Endodermal cell (in vitro differentiated cells): ENCODE results near the gene AWAT2. TPM values are rescaled to one million over a fixed set of nuclear protein-coding genes. Genes with fewer than 3 reads are reported as not detected.

Source experiments
- DNase-seq: peaks from one replicate; pipeline ENCODE4 v3.0.0-alpha.2; 2017
- H3K27ac ChIP-seq: 2 replicates; pipeline ENCODE4 v1.5.1; 2013; ENCODE audit warnings: mild to moderate bottlenecking, low read depth, low read length, moderate library complexity
- H3K27me3 ChIP-seq: 2 replicates; pipeline ENCODE4 v1.6.1; 2013; ENCODE audit warnings: mild to moderate bottlenecking, low read length, moderate library complexity; ENCODE audit not compliant: insufficient read depth, control insufficient read depth, poor library complexity, severe bottlenecking
- H3K36me3 ChIP-seq: 2 replicates; pipeline ENCODE4 v1.7.0; 2013; ENCODE audit warnings: mild to moderate bottlenecking, low read length, moderate library complexity; ENCODE audit not compliant: control insufficient read depth, insufficient read depth
- H3K4me1 ChIP-seq: one replicate; pipeline ENCODE4 v1.7.0; 2013; ENCODE audit warnings: low read length; ENCODE audit not compliant: control insufficient read depth, insufficient read depth
- H3K4me3 ChIP-seq: 2 replicates; pipeline ENCODE4 v1.5.1; 2013; ENCODE audit warnings: mild to moderate bottlenecking, low read length, moderate library complexity
- H3K9ac ChIP-seq: 2 replicates; pipeline ENCODE4 v1.6.1; 2013; ENCODE audit warnings: mild to moderate bottlenecking, low read length, moderate library complexity; ENCODE audit not compliant: poor library complexity, severe bottlenecking; ENCODE audit errors: extremely low read depth
- H3K9me3 ChIP-seq: 2 replicates; pipeline ENCODE4 v1.6.1; 2013; ENCODE audit warnings: mild to moderate bottlenecking, low read length, moderate library complexity; ENCODE audit not compliant: control insufficient read depth
- H3K27ac Mint-ChIP-seq: 2 replicates; pipeline ENCODE4 v1.8.0; 2020; ENCODE audit warnings: mixed read lengths
- H3K27me3 Mint-ChIP-seq: 2 replicates; pipeline ENCODE4 v1.8.0; 2021; ENCODE audit warnings: mild to moderate bottlenecking, mixed read lengths; ENCODE audit not compliant: insufficient read depth
- H3K36me3 Mint-ChIP-seq: 2 replicates; pipeline ENCODE4 v1.8.0; 2020; ENCODE audit warnings: low read depth, mixed read lengths
- H3K4me1 Mint-ChIP-seq: 2 replicates; pipeline ENCODE4 v1.8.0; 2020; ENCODE audit warnings: mixed read lengths
- H3K4me3 Mint-ChIP-seq: 2 replicates; pipeline ENCODE4 v1.8.0; 2020; ENCODE audit warnings: mild to moderate bottlenecking, moderate library complexity, mixed read lengths
- H3K9me3 Mint-ChIP-seq: 2 replicates; pipeline ENCODE4 v1.8.0; 2020; ENCODE audit warnings: mild to moderate bottlenecking, mixed read lengths
- CTCF ChIP-seq: fragments of 200-600 bp; sonication (generic); conservative IDR thresholded peaks from 2 replicates; pipeline ENCODE4 v1.5.0; 2021; ENCODE audit warnings: antibody characterized with exemption, mild to moderate bottlenecking
- WGBS, 2 experiments: methylation state at CpG; one replicate each; pipeline versions ENCODE4 v1.1.5 to v1.1.7; 2013; ENCODE audit warnings: missing lambda C conversion rate in 2 of 2, mixed read lengths in 1 of 2; ENCODE audit not compliant: insufficient coverage in 1 of 2, insufficient read length in 1 of 2; 5-methylcytosine and 5-hydroxymethylcytosine counted together
- total RNA-seq, 2 donors: library from RNA; stranded (reverse); fragmentation: NEBNext Ultra II Directional in 1 of 2; extraction: Animal tissue kit (Norgen Biotek cat#: 25700) in 1 of 2; gene quantifications; 2 replicates in 1 of 2; 3 replicates in 1 of 2; pipeline ENCODE4 v1.2.1, GENCODE V29; 2021

Gene AWAT2
- total RNA-seq, 2 donors from 2014 or later = not detected

DNA sequence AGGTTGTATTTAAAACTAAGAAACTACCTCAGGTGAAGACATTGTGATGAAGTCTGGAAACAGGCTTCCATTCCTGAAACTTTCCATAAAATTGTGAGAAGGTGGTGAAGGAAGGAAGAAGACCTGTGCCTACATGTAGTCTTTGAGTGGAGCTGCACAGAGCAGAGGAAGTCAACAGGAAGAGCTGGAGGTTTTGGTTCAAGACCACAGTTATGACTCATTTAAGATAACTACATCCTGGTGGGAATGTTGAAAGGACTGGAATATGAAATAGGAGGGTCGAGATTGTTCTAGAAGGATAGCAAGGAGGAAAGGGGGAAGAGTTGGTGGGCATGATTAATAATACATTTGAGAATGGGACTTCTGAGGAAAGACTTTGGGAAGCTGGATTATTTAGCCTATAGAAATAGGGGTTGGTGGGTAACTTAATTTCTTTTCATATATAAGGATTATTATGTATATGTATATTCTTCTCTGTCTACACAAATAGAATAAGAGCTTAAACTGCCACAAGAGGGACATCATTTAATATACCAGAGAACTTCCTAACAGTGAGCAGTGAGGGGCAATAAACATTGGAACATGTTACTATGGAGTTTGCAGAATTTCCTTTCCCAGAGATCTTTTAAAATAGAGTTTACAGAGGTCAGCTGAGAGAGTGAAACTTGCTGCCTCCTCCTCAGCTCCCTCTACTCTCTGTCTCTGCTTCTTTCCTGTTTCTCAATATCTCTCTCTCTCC, 23.5 kb downstream of the AWAT2 start:
- Histone ChIP-seq H3K9me3 (no peaks in the 10 kb centered on the region), H3K27ac (no peak overlapping the region), H3K4me1 (peaks cover 5% of the 10 kb centered on the region), H3K4me3 (no peak overlapping the region), H3K9ac (no peak overlapping the region), H3K36me3 (peaks cover 20% of the 10 kb centered on the region), H3K27me3 (no peaks in the 10 kb centered on the region)
- Mint-ChIP-seq H3K9me3 (peaks cover 46% of the 10 kb centered on the region), H3K27me3 (no peaks in the 10 kb centered on the region), H3K27ac (no peak overlapping the region), H3K4me3 (no peak overlapping the region), H3K4me1 (no peaks in the 10 kb centered on the region), H3K36me3 (peaks cover 8% of the 10 kb centered on the region)
- WGBS, 2 experiments = 100% methylated on average over 1 of the region's 1 CpG
- TF ChIP-seq CTCF = no peak
- no peak for DNase-seq

- Mint-ChIP-seq H3K27me3 (no peaks in the 10 kb centered on the region), H3K4me3 (no peak overlapping the region), H3K36me3 (peaks cover 8% of the 10 kb centered on the region), H3K9me3 (peaks cover 41% of the 10 kb centered on the region), H3K27ac (no peak overlapping the region), H3K4me1 (no peaks in the 10 kb centered on the region)
- H3K4me3 ChIP-seq = no peak overlapping the region
- H3K9me3 ChIP-seq = no peaks in the 10 kb centered on the region
- H3K27ac ChIP-seq = no peak overlapping the region
- WGBS, 2 experiments = 83 to 94% methylated on average over 1 of the region's 1 CpG
- TF ChIP-seq CTCF = no peak
- H3K27me3 ChIP-seq = no peaks in the 10 kb centered on the region
- peaks cover 5% of the 10 kb centered on the region for H3K4me1 ChIP-seq
- H3K36me3 ChIP-seq = peaks cover 13% of the 10 kb centered on the region
- DNase-seq = no peak
- no peak overlapping the region for H3K9ac ChIP-seq
Measured at GRCh38 chrX:70025464-70025863, 24.3 kb downstream of the AWAT2 start.

DNA sequence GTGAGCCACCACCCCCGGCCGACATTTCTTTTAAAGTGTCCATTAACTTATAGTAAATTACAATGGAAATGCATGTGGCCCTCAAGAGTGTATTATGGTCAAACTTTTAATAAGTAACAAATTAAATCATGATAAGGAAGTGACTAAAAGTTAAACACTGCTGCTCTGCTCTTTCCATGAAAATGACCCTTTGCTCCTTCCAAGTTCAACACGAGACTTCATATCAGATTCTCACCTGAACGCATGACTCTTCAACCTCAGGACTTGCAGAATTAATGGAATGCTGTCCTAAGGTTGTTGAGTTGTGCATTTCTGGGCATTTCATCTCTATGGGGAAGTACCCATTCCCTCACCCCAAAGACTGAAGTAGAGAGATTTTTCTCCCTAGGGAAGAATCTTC, 27.1 kb downstream of the AWAT2 start:
- TF ChIP-seq CTCF = no peak
- Mint-ChIP-seq H3K4me3 (no peak overlapping the region), H3K36me3 (peaks cover 8% of the 10 kb centered on the region), H3K9me3 (peaks cover 48% of the 10 kb centered on the region), H3K27me3 (no peaks in the 10 kb centered on the region), H3K4me1 (no peaks in the 10 kb centered on the region), H3K27ac (no peak overlapping the region)
- no peak overlapping the region for H3K27ac ChIP-seq
- no peaks in the 10 kb centered on the region for H3K4me1 ChIP-seq
- H3K27me3 ChIP-seq = no peaks in the 10 kb centered on the region
- no peak overlapping the region for H3K4me3 ChIP-seq
- peaks cover 6% of the 10 kb centered on the region for H3K9me3 ChIP-seq
- WGBS, 2 experiments = 75% methylated on average over 1 of the region's 4 CpGs; no CpG with 5 or more reads in 1 of the 2 experiments
- no peak overlapping the region for H3K9ac ChIP-seq
- DNase-seq = no peak
- peaks cover 13% of the 10 kb centered on the region for H3K36me3 ChIP-seq
